GM10266 (cell line): Measurements from ENCODE around the gene ELMOD3.
"Not testable (repeated sequence)": the region's sequence is repeated elsewhere in the genome, so short reads cannot be mapped to it uniquely, and the experiment has no call there.

Source experiments
- DNase-seq: peaks from one replicate; pipeline ENCODE4 v3.0.0; 2012; ENCODE audit errors: extremely low spot score
- CTCF ChIP-seq: IDR thresholded peaks from 2 replicates; pipeline ENCODE4 v1.5.1; 2012; ENCODE audit warnings: mild to moderate bottlenecking, low read depth; ENCODE audit not compliant: control insufficient read depth, insufficient read depth; ENCODE audit errors: missing control alignments

The ELMOD3 gene

GRCh38 chr2:85334928-85335327, 19.6 kb upstream of the ELMOD3 start:
- no peak for TF ChIP-seq CTCF

GRCh38 chr2:85340034-85340892, 14.3 kb upstream of the ELMOD3 start:
- DNase-seq = no peak
- TF ChIP-seq CTCF = no peak

More at GRCh38 chr2:85334928-85335327, 19.6 kb upstream of the ELMOD3 start:
- no peak for DNase-seq

GRCh38 chr2:85341269-85342029, 13.1 kb upstream of the ELMOD3 start:
- TF ChIP-seq CTCF = no peak
- DNase-seq = no peak

GRCh38 chr2:85342156-85342555, 12.4 kb upstream of the ELMOD3 start:
- no peak for DNase-seq
- TF ChIP-seq CTCF = no peak

- DNase-seq = not testable (repeated sequence)
Observed at GRCh38 chr2:85343207-85343895, 11.2 kb upstream of the ELMOD3 start.

GRCh38 chr2:85344356-85344954, 10.1 kb upstream of the ELMOD3 start:
- no peak for DNase-seq
- TF ChIP-seq CTCF = no peak

- no peak for DNase-seq
- TF ChIP-seq CTCF = no peak
Observed at GRCh38 chr2:85347599-85347998, 7.0 kb upstream of the ELMOD3 start.
